Left ventricle myocardium inferior (tissue), 1 donor: Measurements from ENCODE around the gene KCNG4. TPM values are rescaled to one million over a fixed set of nuclear protein-coding genes. Genes with fewer than 3 reads are reported as not detected.
A peak's percentile ranks its signal among the peaks of the same experiment; 100 is the strongest.

Experiments used
- DNase-seq: peaks from one replicate; pipeline ENCODE4 v3.0.0-alpha.2; 2020
- H3K27ac ChIP-seq: fragments of 200-600 bp; replicated peaks from 2 replicates; pipeline ENCODE4 v1.8.0; 2021
- H3K27me3 ChIP-seq: fragments of 200-600 bp; 2 replicates; pipeline ENCODE4 v1.8.0; 2021; ENCODE audit warnings: low read depth
- H3K36me3 ChIP-seq: fragments of 200-600 bp; 2 replicates; pipeline ENCODE4 v1.8.0; 2021
- H3K4me1 ChIP-seq: fragments of 200-600 bp; 2 replicates; pipeline ENCODE4 v1.8.0; 2021
- H3K4me3 ChIP-seq: fragments of 200-600 bp; 2 replicates; pipeline ENCODE4 v1.8.0; 2021; ENCODE audit warnings: mild to moderate bottlenecking, moderate library complexity
- H3K9me3 ChIP-seq: fragments of 200-600 bp; replicated peaks from 2 replicates; pipeline ENCODE4 v1.8.0; 2021
- CTCF ChIP-seq: fragments of 200-600 bp; IDR thresholded peaks from 2 replicates; pipeline ENCODE4 v1.8.0; 2021; ENCODE audit warnings: antibody characterized with exemption, mild to moderate bottlenecking, borderline replicate concordance
- intact Hi-C: fragments of 100-400 bp; cut with micrococcal nuclease; formaldehyde crosslinking; loops from one replicate; pipeline ENCODE4 v1.11.0; 2022
- total RNA-seq: library from RNA; stranded (reverse); fragmentation: NEBNext Ultra II Directional; extraction: Animal tissue kit (Norgen Biotek cat#: 25700); gene quantifications from one replicate; pipeline ENCODE4 v1.2.1, GENCODE V29; 2021
- donor health status: DM: no; HTN: yes; CAD: no; lungs with severe emphysema.

The KCNG4 gene
- total RNA-seq, 1 donor from 2014 or later: not detected

DNA sequence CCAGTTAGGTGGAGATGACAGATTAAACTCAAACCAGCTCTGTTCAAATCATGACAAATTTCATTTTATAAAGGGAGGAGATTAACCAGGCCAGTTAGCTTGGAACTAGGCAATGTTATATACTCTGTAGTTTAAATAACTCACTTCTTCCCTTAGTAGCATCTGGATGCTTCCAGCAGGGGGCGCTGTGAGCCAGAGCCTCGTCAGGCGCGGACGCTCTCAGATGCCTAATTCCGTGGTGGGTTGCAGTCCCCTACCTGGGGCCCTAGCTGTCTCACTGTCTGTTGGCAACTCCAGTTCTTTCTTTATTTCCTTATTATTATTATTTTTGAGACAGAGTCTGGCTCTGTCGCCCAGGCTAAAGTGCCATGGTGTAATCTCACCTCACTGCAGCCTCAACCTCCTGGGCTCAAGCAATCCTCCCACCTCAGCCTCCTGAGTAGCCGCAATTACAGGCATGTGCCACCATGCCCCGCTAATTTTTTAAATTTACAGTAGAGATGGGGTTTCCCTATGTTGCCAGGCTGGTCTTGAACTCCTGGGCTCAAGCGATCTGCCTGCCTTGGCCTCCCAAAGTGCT lies 37.5 kb upstream of the KCNG4 start:
- no peaks in the 10 kb centered on the region for H3K9me3 ChIP-seq
- no peaks in the 10 kb centered on the region for H3K36me3 ChIP-seq
- DNase-seq: peak; percentile 64
- peak; percentile 92 for TF ChIP-seq CTCF
- intact Hi-C loops: loop anchor here (2.0 kb wide), 1 partner anchor 207 kb away; no protein-coding TSS in a partner anchor
- peaks cover 23% of the 10 kb centered on the region for H3K27me3 ChIP-seq
- H3K4me1 ChIP-seq: no peaks in the 10 kb centered on the region
- no peak overlapping the region for H3K4me3 ChIP-seq
- H3K27ac ChIP-seq: no peak overlapping the region

DNA sequence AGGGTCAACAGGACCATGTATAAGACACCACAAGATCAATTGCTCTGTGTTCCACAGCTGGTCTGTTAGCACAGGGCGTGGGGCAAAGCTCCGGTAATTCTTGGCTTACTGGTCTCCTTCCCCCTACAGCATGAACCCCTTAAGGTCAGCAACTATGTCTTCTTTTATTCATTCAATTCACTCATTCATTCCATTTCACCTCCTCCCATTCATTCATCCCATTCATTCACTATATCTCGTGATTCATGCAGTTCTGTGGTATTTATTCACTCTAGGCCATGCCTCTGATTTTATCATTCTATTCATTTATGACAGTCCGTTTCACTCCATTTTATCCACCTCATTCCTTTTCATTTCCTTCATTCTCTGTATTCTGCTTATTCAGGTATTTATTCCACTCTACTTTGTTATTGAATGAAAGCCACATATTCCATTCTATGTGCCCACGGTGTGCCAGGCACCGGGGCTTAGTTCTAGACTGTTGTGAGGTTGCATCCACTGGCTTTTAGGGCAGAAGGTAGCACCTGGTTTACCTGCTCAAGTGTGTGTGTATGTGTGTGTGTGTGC lies 35.9 kb upstream of the KCNG4 start:
- DNase-seq: no peak
- intact Hi-C loops: loop anchor here (2.0 kb wide), 1 partner anchor 209 kb away; no protein-coding TSS in a partner anchor
- TF ChIP-seq CTCF: no peak

GRCh38 chr16:84274515-84274914 lies 34.7 kb upstream of the KCNG4 start:
- no peak overlapping the region for H3K27ac ChIP-seq

More for the DNA sequence above, 35.9 kb upstream of the KCNG4 start:
- H3K36me3 ChIP-seq: no peaks in the 10 kb centered on the region
- H3K4me3 ChIP-seq: no peak overlapping the region
- no peaks in the 10 kb centered on the region for H3K9me3 ChIP-seq
- no peaks in the 10 kb centered on the region for H3K4me1 ChIP-seq
- peaks cover 29% of the 10 kb centered on the region for H3K27me3 ChIP-seq
- no peak overlapping the region for H3K27ac ChIP-seq

GRCh38 chr16:84272740-84273320 lies 33.0 kb upstream of the KCNG4 start:
- no peaks in the 10 kb centered on the region for H3K4me1 ChIP-seq
- no peak overlapping the region for H3K4me3 ChIP-seq
- no peak overlapping the region for H3K27ac ChIP-seq
- DNase-seq: no peak
- no peaks in the 10 kb centered on the region for H3K9me3 ChIP-seq
- TF ChIP-seq CTCF: no peak
- no peaks in the 10 kb centered on the region for H3K36me3 ChIP-seq
- intact Hi-C loops: no loop called here
- H3K27me3 ChIP-seq: peaks cover 38% of the 10 kb centered on the region

More at GRCh38 chr16:84274515-84274914, 34.7 kb upstream of the KCNG4 start:
- Histone ChIP-seq H3K9me3 (no peaks in the 10 kb centered on the region), H3K4me1 (no peaks in the 10 kb centered on the region), H3K4me3 (no peak overlapping the region), H3K36me3 (no peaks in the 10 kb centered on the region), H3K27me3 (peaks cover 38% of the 10 kb centered on the region)
- intact Hi-C loops: no loop called here
- DNase-seq: no peak
- no peak for TF ChIP-seq CTCF

- DNase-seq: no peak
- no peaks in the 10 kb centered on the region for H3K4me1 ChIP-seq
- TF ChIP-seq CTCF: no peak
- H3K27ac ChIP-seq: no peak overlapping the region
- H3K9me3 ChIP-seq: no peaks in the 10 kb centered on the region
- H3K4me3 ChIP-seq: no peak overlapping the region
- H3K27me3 ChIP-seq: peaks cover 38% of the 10 kb centered on the region
- no peaks in the 10 kb centered on the region for H3K36me3 ChIP-seq
- intact Hi-C loops: no loop called here
Observed at GRCh38 chr16:84271866-84272265, 32.1 kb upstream of the KCNG4 start.
